Stomach (tissue), 9 donors: ENCODE data around the gene SPAG6. TPM values are rescaled to one million over a fixed set of nuclear protein-coding genes. Genes with fewer than 3 reads are reported as not detected.

ENCODE experiments used
- DNase-seq, 2 donors: peaks; one replicate each; pipeline versions ENCODE4 v3.0.0 to v3.0.0-alpha.2; 2013 to 2019
- H3K27ac ChIP-seq, 5 donors: fragments of 200-600 bp in 4 of 5; sonication (generic) in 4 of 5; one replicate each; pipeline ENCODE4 v1.5.1; 2013 to 2019; ENCODE audit warnings: mild to moderate bottlenecking in 1 of 5, moderate library complexity in 1 of 5
- H3K27me3 ChIP-seq, 3 donors: fragments of 200-600 bp; sonication (generic); one replicate each; pipeline ENCODE4 v1.5.1; 2017 to 2019; ENCODE audit warnings: mixed run types in 1 of 3
- H3K36me3 ChIP-seq, 4 donors: fragments of 200-600 bp; sonication (generic); 1 replicate in 3 of 4; 2 replicates in 1 of 4; pipeline ENCODE4 v1.5.1; 2016 to 2019
- H3K4me1 ChIP-seq, 4 donors: fragments of 200-600 bp; sonication (generic); one replicate each; pipeline ENCODE4 v1.5.1; 2016 to 2019
- H3K4me3 ChIP-seq, 4 donors: fragments of 200-600 bp; sonication (generic) in 3 of 4; one replicate each; pipeline ENCODE4 v1.5.1; 2016 to 2019; ENCODE audit warnings: mild to moderate bottlenecking in 1 of 4
- H3K9me3 ChIP-seq, 4 donors: fragments of 200-600 bp; sonication (generic); one replicate each; pipeline ENCODE4 v1.5.1; 2016 to 2019
- EP300 ChIP-seq: sonication (generic); formaldehyde crosslinking; IDR thresholded peaks from one replicate; pipeline ENCODE4 v1.6.1; 2017; ENCODE audit warnings: antibody characterized with exemption
- POLR2A ChIP-seq, 4 donors: fragments of 450-650 bp; IDR thresholded peaks; one replicate each; pipeline ENCODE4 v1.6.1; 2016; ENCODE audit warnings: antibody characterized with exemption in 4 of 4, control low read depth in 2 of 4, mild to moderate bottlenecking in 1 of 4, moderate library complexity in 1 of 4
- POLR2AphosphoS5 ChIP-seq, 3 donors: sonication (generic); formaldehyde crosslinking; IDR thresholded peaks; one replicate each; pipeline ENCODE4 v1.6.1; 2016; ENCODE audit warnings: antibody characterized with exemption in 3 of 3
- WGBS, 5 donors: extraction: QIAGEN DNeasy Blood & Tissue Kit in 3 of 5; methylation state at CpG; one replicate each; pipeline versions ENCODE4 v1.1.5 to v1.1.7; 2013 to 2018; 5-methylcytosine and 5-hydroxymethylcytosine counted together
- intact Hi-C: fragments of 100-400 bp; cut with DNase I; formaldehyde crosslinking; loops from one replicate; pipeline ENCODE4 v1.15.1; 2023; ENCODE audit warnings: low total_unique reads
- polyA plus RNA-seq, 3 donors: library from polyadenylated mRNA; stranded (reverse); fragments of 200-250 nt; gene quantifications; one replicate each; pipeline ENCODE4 v1.2.3, GENCODE V29; 2013
- total RNA-seq, 5 donors: library from RNA; depleted of rRNA; stranded (reverse); fragments of >200 nt; gene quantifications; one replicate each; pipeline versions ENCODE4 v1.1.0 to v1.2.3, GENCODE V29; 2014 to 2016
- TF ChIP-seq, protein P1 (sequence below), 7 experiments: fragments of 450-650 bp in 4 of 7; fragments of 200-600 bp in 3 of 7; sonication (generic) in 3 of 7; IDR thresholded peaks; one replicate each; pipeline ENCODE4 v1.5.1; 2016 to 2019; ENCODE audit warnings: antibody characterized with exemption in 7 of 7, control low read depth in 2 of 7, mild to moderate bottlenecking in 1 of 7
- donor health status: healthy with polysubstance abuse.
- donor health status: Bipolar disorder and iron deficiency.
- donor health status: healthy.

The SPAG6 gene
- total and polyA plus RNA-seq, 8 donors: not detected

DNA sequence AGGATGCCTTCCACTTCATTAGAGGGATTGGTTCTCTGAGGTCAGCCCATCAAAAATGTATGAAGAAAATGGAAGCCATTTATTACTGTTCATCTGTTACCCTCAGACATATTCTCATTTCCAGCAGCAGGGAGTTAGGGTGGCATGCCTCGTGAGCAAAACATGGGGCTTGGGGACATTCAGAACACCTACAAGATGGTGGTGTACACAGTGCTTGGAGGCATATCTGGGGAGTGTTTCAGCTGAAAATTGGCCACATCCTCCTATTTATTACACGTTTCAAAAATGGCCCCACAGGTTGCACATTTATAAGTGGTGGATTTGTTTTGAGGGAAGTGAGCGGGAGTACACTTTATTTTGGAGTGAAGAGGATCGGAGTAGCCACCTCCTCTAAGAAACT is 93.4 kb downstream of the SPAG6 start:
- intact Hi-C loops: no loop called here
- Histone ChIP-seq H3K4me3 (peak overlapping the region; percentile 57 to 76 (median 65)), H3K27me3 (no peaks in the 10 kb centered on the region), H3K27ac (peak overlapping the region in 3 of 5 donors; percentile 93 to 99 (median 99)), H3K4me1 (peaks cover 14 to 35% (median 25%) of the 10 kb centered on the region in 4 donors), H3K36me3 (no peaks in the 10 kb centered on the region), H3K9me3 (no peaks in the 10 kb centered on the region)
- WGBS, 5 donors: 69 to 77% (median 74%) methylated on average over 4 of the region's 4 CpGs
- TF ChIP-seq, protein P1, sequence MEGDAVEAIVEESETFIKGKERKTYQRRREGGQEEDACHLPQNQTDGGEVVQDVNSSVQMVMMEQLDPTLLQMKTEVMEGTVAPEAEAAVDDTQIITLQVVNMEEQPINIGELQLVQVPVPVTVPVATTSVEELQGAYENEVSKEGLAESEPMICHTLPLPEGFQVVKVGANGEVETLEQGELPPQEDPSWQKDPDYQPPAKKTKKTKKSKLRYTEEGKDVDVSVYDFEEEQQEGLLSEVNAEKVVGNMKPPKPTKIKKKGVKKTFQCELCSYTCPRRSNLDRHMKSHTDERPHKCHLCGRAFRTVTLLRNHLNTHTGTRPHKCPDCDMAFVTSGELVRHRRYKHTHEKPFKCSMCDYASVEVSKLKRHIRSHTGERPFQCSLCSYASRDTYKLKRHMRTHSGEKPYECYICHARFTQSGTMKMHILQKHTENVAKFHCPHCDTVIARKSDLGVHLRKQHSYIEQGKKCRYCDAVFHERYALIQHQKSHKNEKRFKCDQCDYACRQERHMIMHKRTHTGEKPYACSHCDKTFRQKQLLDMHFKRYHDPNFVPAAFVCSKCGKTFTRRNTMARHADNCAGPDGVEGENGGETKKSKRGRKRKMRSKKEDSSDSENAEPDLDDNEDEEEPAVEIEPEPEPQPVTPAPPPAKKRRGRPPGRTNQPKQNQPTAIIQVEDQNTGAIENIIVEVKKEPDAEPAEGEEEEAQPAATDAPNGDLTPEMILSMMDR (IDR thresholded peaks at IDR 0.05): no peak
- TF ChIP-seq EP300 (no peak), POLR2AphosphoS5 (IDR thresholded peaks at IDR 0.05) (no peak), POLR2A (IDR thresholded peaks at IDR 0.05) (no peak)
- DNase-seq: no peak

DNA sequence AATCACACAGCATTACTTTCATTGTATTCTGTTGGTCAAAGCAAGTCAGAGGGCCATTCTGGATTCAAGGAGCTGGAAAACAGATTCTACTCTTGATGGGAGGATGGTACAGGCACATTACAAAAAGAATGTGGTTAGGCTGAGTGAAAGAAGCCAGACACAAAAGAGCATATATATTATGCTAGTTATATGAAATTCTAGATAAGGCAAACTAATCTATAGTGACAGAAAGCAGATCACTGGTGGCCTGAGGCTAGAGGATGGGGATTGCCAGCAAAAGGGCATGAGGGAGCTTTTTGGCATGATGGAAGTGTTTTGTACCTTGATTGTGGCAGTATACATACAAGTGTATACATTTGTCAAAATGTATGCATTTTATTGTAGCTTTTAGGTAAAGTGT is 96.8 kb downstream of the SPAG6 start:
- Histone ChIP-seq H3K27me3 (no peaks in the 10 kb centered on the region), H3K4me3 (no peak overlapping the region), H3K9me3 (no peaks in the 10 kb centered on the region), H3K4me1 (peaks cover 9 to 22% (median 14%) of the 10 kb centered on the region in 4 donors), H3K27ac (no peak overlapping the region), H3K36me3 (no peaks in the 10 kb centered on the region)
- TF ChIP-seq EP300: no peak
- TF ChIP-seq, protein P1 (IDR thresholded peaks at IDR 0.05): no peak
- TF ChIP-seq POLR2A (IDR thresholded peaks at IDR 0.05): no peak
- no peak for TF ChIP-seq POLR2AphosphoS5 (IDR thresholded peaks at IDR 0.05)
- intact Hi-C loops: no loop called here
- DNase-seq: no peak

DNA sequence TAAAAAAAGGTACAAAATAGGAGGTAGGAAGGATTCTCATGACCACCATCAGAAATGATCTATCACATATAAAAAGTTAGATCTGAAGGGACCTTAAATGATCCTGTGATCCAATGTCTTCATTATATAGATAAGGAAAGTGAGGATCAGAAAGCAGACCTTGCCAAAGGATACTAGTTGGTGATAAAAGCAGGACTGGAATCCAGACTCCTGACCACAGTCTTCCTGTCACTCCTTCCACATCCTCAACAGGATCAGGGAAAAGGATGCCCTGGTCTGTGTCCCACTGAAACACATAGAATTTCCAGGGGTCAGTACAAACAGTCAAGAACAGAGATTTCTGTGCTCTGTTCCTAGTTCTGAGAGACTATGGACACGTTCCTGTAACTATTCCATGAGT is 97.2 kb downstream of the SPAG6 start:
- 76 to 92% (median 88%) methylated on average over 1 of the region's 1 CpG for WGBS, 5 donors
- intact Hi-C loops: no loop called here
- no peak overlapping the region for H3K4me3 ChIP-seq
- H3K4me1 ChIP-seq: peaks cover 9 to 24% (median 14%) of the 10 kb centered on the region in 4 donors
- no peak overlapping the region for H3K27ac ChIP-seq
- no peaks in the 10 kb centered on the region for H3K36me3 ChIP-seq
- TF ChIP-seq POLR2A (IDR thresholded peaks at IDR 0.05) (no peak), EP300 (no peak), POLR2AphosphoS5 (IDR thresholded peaks at IDR 0.05) (no peak)
- TF ChIP-seq, protein P1 (IDR thresholded peaks at IDR 0.05): no peak
- H3K9me3 ChIP-seq: no peaks in the 10 kb centered on the region
- no peaks in the 10 kb centered on the region for H3K27me3 ChIP-seq
- DNase-seq: no peak

DNA sequence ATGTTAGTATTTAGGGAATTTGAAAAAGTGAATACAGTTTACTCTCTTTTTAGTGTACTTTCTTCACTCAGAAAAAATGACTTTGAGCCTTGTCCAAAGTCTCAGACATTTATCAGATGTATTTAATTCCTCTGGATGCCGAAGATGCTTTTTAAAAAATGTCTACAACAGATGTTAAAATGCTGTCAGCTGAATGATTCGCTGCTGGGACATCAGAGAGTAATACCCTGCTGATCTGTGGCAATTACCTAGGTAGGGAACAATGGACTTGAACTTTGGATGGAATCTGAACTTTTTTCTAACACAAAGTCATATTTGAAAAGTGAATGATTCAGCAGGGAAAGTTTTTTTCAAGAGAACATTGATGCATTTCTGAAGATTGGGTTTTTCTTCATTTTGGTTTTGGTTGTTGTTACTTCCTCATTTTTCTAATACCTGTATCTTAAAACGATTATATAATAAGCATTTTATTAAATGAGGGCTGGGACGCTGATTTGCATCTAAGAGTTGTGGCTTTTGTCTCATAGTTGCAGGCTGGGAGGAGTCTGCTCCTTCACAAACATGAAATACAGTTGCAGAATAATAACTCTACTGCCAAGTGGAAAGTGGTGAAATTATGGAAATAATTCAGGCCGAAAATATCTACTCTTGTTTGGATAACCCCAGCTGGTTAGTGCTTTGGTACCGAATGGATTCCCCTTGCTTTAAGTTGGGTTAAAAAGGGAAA is 98.0 kb downstream of the SPAG6 start:
- WGBS, 5 donors: 72 to 76% (median 74%) methylated on average over 6 of the region's 6 CpGs
- TF ChIP-seq, protein P1 (IDR thresholded peaks at IDR 0.05): no peak
- TF ChIP-seq POLR2AphosphoS5 (IDR thresholded peaks at IDR 0.05) (no peak), POLR2A (IDR thresholded peaks at IDR 0.05) (no peak), EP300 (no peak)
- intact Hi-C loops: no loop called here
- DNase-seq: no peak
- Histone ChIP-seq H3K4me3 (no peak overlapping the region), H3K27me3 (no peaks in the 10 kb centered on the region), H3K9me3 (no peaks in the 10 kb centered on the region), H3K36me3 (no peaks in the 10 kb centered on the region), H3K4me1 (peaks cover 5 to 22% (median 7%) of the 10 kb centered on the region in 4 donors), H3K27ac (no peak overlapping the region)
